Brain microvascular endothelial cell (primary cell): ENCODE data around the gene COL20A1.
A peak's percentile ranks its signal among the peaks of the same experiment; 100 is the strongest.

ENCODE experiments used
- DNase-seq: peaks from one replicate; pipeline ENCODE4 v3.0.0-alpha.2; 2020
- H3K27ac ChIP-seq: fragments of 250-450 bp; sonication (Bioruptor Pico); 2 replicates; pipeline ENCODE4 v1.5.1; 2020; ENCODE audit warnings: mild to moderate bottlenecking, moderate library complexity
- H3K27me3 ChIP-seq: fragments of 250-450 bp; sonication (Bioruptor Pico); replicated peaks from 2 replicates; pipeline ENCODE4 v1.5.1; 2020; ENCODE audit warnings: mild to moderate bottlenecking
- H3K36me3 ChIP-seq: fragments of 250-450 bp; sonication (Bioruptor Pico); replicated peaks from 2 replicates; pipeline ENCODE4 v1.5.1; 2020; ENCODE audit warnings: mild to moderate bottlenecking
- H3K4me3 ChIP-seq: 2 replicates; pipeline ENCODE4 v1.5.1; 2011; ENCODE audit warnings: low read depth, mild to moderate bottlenecking, control low read depth, low read length, moderate library complexity
- CTCF ChIP-seq: IDR thresholded peaks from 2 replicates; pipeline ENCODE4 v1.5.1; 2011; ENCODE audit warnings: low read depth, mild to moderate bottlenecking, moderate library complexity, low read length, control low read depth, inconsistent platforms; ENCODE audit errors: missing control alignments
- in situ Hi-C: cut with HindIII; loops from 2 replicates; pipeline ENCODE4 v1.10.0; 2017; ENCODE audit warnings: low sequenced_read_pairs, low pct_ligation_motif_present

The COL20A1 gene

GRCh38 chr20:63288581-63289251, 4.3 kb upstream of the COL20A1 start:
- TF ChIP-seq CTCF: no peak
- in situ Hi-C loops: no loop called here
- peaks cover 55% of the 10 kb centered on the region for H3K36me3 ChIP-seq

DNA sequence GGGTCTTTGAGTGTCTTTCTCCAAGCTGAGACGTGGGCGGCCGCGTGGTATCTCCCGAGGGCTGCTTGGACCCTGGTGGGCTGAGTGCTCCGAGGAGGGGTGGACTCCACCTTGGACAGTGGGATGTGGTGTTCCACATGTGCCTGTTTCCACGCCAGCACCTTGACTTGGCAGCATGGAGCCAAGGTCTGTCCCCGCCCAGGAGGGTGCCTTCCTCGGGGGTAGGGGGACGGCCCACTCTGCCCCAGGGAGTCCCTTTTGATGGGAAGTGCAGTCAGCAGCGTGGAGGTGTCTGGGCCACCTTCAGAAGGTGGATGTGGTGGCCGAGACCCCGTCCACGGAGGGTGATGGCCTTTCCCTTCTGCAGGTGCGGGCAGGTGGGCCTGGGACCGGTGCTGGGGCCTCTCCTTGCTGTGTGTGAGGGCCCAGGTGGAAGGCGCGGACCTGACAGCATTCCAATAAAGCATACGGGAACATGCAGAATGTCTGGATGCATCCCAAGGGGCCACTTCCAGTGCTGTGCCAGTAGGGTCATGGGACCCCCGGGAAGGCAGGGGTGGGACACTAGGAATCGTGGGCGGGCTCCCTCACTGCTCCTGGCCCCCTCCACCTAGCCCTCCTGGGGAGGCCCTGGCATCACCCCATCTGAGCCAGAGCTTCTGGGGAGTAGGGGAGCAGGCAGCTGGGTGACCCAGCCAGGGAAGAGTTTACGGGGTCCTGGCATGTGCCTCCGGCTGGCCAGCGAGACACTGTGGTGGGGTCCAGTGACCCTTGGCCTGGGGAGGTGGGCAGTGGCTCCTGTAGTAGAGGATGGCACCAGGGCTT, 3.5 kb upstream of the COL20A1 start:
- no peak for TF ChIP-seq CTCF
- H3K4me3 ChIP-seq: no peak overlapping the region
- H3K27me3 ChIP-seq: peaks cover 3% of the 10 kb centered on the region
- DNase-seq: no peak
- H3K36me3 ChIP-seq: peaks cover 47% of the 10 kb centered on the region
- in situ Hi-C loops: no loop called here
- H3K27ac ChIP-seq: no peak overlapping the region

More at GRCh38 chr20:63288581-63289251, 4.3 kb upstream of the COL20A1 start:
- H3K27me3 ChIP-seq: no peaks in the 10 kb centered on the region
- H3K27ac ChIP-seq: no peak overlapping the region
- DNase-seq: no peak
- no peak overlapping the region for H3K4me3 ChIP-seq

DNA sequence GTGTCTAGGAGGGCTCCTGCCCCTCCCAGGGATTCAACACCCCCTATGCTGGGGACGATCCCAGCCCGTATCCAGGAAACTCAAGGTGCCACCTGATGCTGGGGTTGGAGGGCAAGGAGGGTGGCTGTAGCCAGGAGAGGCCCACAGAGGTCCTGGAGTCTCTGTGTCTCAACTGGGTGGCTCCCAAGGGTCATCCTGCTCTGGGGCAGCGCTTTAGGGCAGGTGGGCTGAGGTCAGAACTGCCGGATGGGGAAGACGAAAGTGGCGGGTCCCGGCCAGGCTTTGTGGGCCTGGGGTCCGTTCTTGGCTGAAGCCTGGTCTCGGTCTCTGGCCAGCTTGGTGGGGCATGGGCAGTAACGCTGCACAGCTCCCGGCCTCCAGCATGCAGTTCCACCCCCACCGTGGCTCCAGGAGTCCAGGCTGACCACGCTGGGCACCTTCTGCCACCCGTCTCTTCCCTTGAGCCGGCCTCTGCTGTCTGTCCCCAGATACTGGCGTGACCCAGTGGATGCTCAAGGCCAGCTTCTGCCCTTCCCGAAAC, 2.8 kb upstream of the COL20A1 start:
- Histone ChIP-seq H3K4me3 (no peak overlapping the region), H3K36me3 (peaks cover 40% of the 10 kb centered on the region), H3K27me3 (peaks cover 10% of the 10 kb centered on the region), H3K27ac (no peak overlapping the region)
- in situ Hi-C loops: no loop called here
- TF ChIP-seq CTCF: no peak
- DNase-seq: no peak

GRCh38 chr20:63290677-63291472, 2.1 kb upstream of the COL20A1 start:
- peak; percentile 28 for DNase-seq

More at GRCh38 chr20:63290677-63291472, 2.1 kb upstream of the COL20A1 start:
- Histone ChIP-seq H3K27ac (no peak overlapping the region), H3K27me3 (peaks cover 16% of the 10 kb centered on the region), H3K36me3 (peaks cover 33% of the 10 kb centered on the region), H3K4me3 (no peak overlapping the region)
- peak; percentile 77 for TF ChIP-seq CTCF
- in situ Hi-C loops: no loop called here
